ENCODE measurements around the gene PLEKHJ1. TPM values are rescaled to one million over a fixed set of nuclear protein-coding genes. Genes with fewer than 3 reads are reported as not detected.

PLEKHJ1 gene
- total RNA-seq, 4 donors from 2014 or later = 41.6 to 56.7 (median 51.7) TPM

DNA sequence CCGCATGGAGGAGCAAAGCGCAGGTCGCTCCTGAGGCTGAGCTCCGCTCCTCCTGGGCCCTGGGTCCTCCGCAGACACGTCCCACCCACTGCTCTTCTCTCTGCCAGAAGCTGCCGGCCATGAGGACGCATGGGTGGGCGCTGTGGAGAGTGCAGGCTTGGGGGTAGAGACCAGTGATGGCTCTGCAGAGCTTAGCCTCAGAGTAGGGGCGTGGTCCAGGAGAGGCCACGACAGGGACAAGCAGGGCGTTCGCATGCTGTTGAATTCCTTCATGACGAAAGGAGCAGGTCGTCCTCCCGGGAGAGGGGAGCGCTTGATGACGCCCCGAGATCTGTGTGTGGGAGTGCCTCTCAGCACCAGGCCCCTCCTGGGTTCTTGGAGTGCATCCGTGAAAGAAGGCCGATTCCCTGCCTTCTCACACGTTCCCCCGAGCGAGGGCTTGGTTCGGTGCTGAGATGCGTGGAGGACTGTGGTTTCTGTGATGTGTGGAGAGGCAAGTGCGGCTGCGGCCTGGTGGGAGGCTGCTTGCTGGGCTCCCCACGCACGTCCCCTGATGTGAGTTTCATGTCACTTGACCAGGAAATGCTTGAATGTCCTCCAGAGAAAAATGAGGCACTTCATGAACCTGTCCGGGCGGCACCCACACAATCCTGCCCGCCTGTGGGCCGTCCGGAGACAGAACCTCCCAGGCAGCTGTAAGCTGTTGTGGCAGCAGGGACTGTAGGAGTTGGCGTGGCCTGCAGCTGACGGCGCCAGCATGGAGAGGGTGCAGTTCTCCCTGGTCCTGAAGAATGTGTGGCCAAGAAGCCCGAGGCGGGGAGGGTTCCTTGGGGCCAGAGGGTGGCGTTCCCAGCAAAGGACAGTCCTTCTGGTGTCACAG is 5.0 kb upstream of the PLEKHJ1 start:
- WGBS, 2 donors (ENCODE audit: low coverage in 1 of 2) = 20 to 70% methylated on average over 1 to 13 of the region's 41 CpGs
- ATAC-seq = no peak
- peaks cover 0 to 74% (median 42%) of the 10 kb centered on the region in 3 donors for H3K4me1 ChIP-seq
- TF ChIP-seq CTCF (IDR thresholded peaks at IDR 0.05) (no peak), POLR2A (IDR thresholded peaks at IDR 0.05) (no peak), EP300 (IDR thresholded peaks at IDR 0.05) (no peak), POLR2AphosphoS5 (IDR thresholded peaks at IDR 0.05) (no peak)
- H3K36me3 ChIP-seq = peaks cover 0 to 32% of the 10 kb centered on the region in 2 donors
- peak overlapping the region in 3 of 4 donors; percentile 69 to 77 (median 69) for H3K27ac ChIP-seq
- H3K27me3 ChIP-seq = no peaks in the 10 kb centered on the region
- H3K4me3 ChIP-seq = peak overlapping the region in 1 of 2 donors; percentile 51
- no peaks in the 10 kb centered on the region for H3K9me3 ChIP-seq

- 0 to 12% methylated on average over 3 to 16 of the region's 34 CpGs for WGBS, 2 donors (ENCODE audit: low coverage in 1 of 2)
- peak overlapping the region in 3 of 4 donors; percentile 69 to 77 (median 69) for H3K27ac ChIP-seq
- ATAC-seq = no peak
- no peaks in the 10 kb centered on the region for H3K27me3 ChIP-seq
- H3K4me3 ChIP-seq = peak overlapping the region; percentile 32 to 51
- H3K36me3 ChIP-seq = peaks cover 0 to 22% of the 10 kb centered on the region in 2 donors
- TF ChIP-seq EP300 (IDR thresholded peaks at IDR 0.05) (no peak), CTCF (IDR thresholded peaks at IDR 0.05) (no peak), POLR2AphosphoS5 (IDR thresholded peaks at IDR 0.05) (no peak), POLR2A (IDR thresholded peaks at IDR 0.05) (no peak)
- no peaks in the 10 kb centered on the region for H3K9me3 ChIP-seq
- H3K4me1 ChIP-seq = peaks cover 0 to 80% (median 45%) of the 10 kb centered on the region in 3 donors
Observed at GRCh38 chr19:2239771-2240770, 3.9 kb upstream of the PLEKHJ1 start.

GRCh38 chr19:2239173-2239572 is 3.0 kb upstream of the PLEKHJ1 start:
- Histone ChIP-seq H3K4me3 (peak overlapping the region in 1 of 2 donors; percentile 51), H3K9me3 (no peaks in the 10 kb centered on the region), H3K36me3 (peaks cover 0 to 16% of the 10 kb centered on the region in 2 donors), H3K27ac (peak overlapping the region in 2 of 4 donors; percentile 69 to 77), H3K27me3 (no peaks in the 10 kb centered on the region), H3K4me1 (peaks cover 0 to 87% (median 52%) of the 10 kb centered on the region in 3 donors)
- no peak for ATAC-seq
- WGBS, 2 donors (ENCODE audit: low coverage in 1 of 2) = 57 to 73% methylated on average over 6 to 10 of the region's 10 CpGs
- TF ChIP-seq EP300 (IDR thresholded peaks at IDR 0.05) (no peak), POLR2AphosphoS5 (IDR thresholded peaks at IDR 0.05) (no peak), CTCF (IDR thresholded peaks at IDR 0.05) (no peak), POLR2A (IDR thresholded peaks at IDR 0.05) (no peak)

- TF ChIP-seq EP300 (IDR thresholded peaks at IDR 0.05) = no peak
- TF ChIP-seq CTCF (IDR thresholded peaks at IDR 0.05) = no peak
- TF ChIP-seq POLR2AphosphoS5 (IDR thresholded peaks at IDR 0.05) = no peak
- no peak for TF ChIP-seq POLR2A (IDR thresholded peaks at IDR 0.05)
- H3K27ac ChIP-seq = peak overlapping the region in 3 of 4 donors; percentile 94 to 99 (median 98)
- no peaks in the 10 kb centered on the region for H3K9me3 ChIP-seq
- peak overlapping the region in 1 of 2 donors; percentile 99 for H3K4me3 ChIP-seq
- WGBS, 2 donors (ENCODE audit: low coverage in 1 of 2) = 83 to 88% methylated on average over 3 to 5 of the region's 6 CpGs
- H3K36me3 ChIP-seq = peaks cover 0 to 16% of the 10 kb centered on the region in 2 donors
- no peaks in the 10 kb centered on the region for H3K27me3 ChIP-seq
- H3K4me1 ChIP-seq = peaks cover 0 to 86% (median 52%) of the 10 kb centered on the region in 3 donors
- no peak for ATAC-seq
Observed at GRCh38 chr19:2237869-2238153, 1.7 kb upstream of the PLEKHJ1 start.

All from gastroesophageal sphincter (tissue), 4 donors.